ENCODE results near the gene TLR8.

Gene TLR8

GRCh38 chrX:12966151-12966550 is 59.7 kb downstream of the TLR8 start:
- no peak for DNase-seq (ENCODE audit: low read depth)

- no peak for DNase-seq (ENCODE audit: low read depth)
These were observed 61.5 kb downstream of the TLR8 start for GRCh38 chrX:12967711-12968465.

DNA sequence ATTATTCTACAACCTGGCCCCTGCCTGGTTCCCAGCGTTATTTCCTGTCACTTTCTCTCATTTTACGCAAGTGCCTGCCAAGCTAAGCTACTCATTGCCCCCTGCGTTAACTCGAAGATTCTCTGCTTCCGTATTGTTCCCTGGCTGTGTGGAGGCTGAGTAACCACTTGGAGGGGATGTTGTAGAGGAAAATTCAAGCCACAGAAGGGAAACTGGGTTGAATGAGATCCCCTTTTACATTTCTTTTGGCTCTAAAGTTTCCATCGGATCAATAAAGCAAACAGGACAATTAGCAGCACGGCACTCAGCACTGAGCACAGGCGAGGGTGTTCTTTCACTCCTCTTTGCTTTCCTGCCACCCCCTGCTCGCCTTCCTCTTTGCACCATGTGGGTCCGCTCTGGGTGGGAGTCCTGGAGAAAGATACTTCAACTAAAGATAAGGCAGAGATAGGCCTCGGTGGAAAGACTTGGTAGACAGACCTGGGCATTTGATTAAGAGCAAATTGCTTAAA is 64.3 kb downstream of the TLR8 start:
- peak; percentile 58 for DNase-seq (ENCODE audit: low read depth)

GRCh38 chrX:12971282-12972003 is 65.0 kb downstream of the TLR8 start:
- DNase-seq (ENCODE audit: low read depth): no peak

DNA sequence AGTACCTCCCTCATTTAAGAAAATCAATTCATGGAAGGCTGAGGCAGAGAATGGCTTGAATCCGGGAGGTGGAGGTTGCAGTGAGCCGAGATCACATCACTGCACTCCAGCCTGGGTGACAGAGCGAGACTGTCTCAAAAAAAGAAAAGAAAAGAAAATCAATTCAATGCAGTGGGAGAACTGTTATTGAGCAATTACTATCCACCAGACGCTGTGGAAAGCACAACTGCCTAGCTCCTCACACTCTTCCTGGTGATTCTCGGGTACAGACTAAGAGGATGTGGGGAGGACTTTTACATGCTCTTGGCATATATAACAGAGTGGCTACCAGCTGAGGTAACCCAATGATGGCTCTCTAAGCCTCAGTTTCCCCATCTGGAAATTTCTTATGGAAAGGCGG is 65.8 kb downstream of the TLR8 start:
- no peak for DNase-seq (ENCODE audit: low read depth)
